Measurements from ENCODE around the gene NDUFC1. TPM values are rescaled to one million over a fixed set of nuclear protein-coding genes. Genes with fewer than 3 reads are reported as not detected.

NDUFC1 gene
- total and polyA plus RNA-seq, 9 of the 15 experiments (the other 6 are each of a cell fraction or from before 2014, with no cell fraction given): 58.9 to 378 (median 120) TPM

GRCh38 chr4:139295206-139295941 is 6.9 kb downstream of the NDUFC1 start (continued):
- TF ChIP-seq TSHZ1 (CRISPR knock-in tag; IDR thresholded peaks at IDR 0.05) (no peak), RFX1 (IDR thresholded peaks at IDR 0.05) (no peak), TSC22D4 (tag; IDR thresholded peaks at IDR 0.05) (no peak), SRSF9 (IDR thresholded peaks at IDR 0.05; ENCODE audit: borderline replicate concordance, low read depth, low read length) (no peak), DACH1 (IDR thresholded peaks at IDR 0.05; ENCODE audit: partially characterized antibody) (no peak), SAFB (IDR thresholded peaks at IDR 0.05; ENCODE audit: borderline replicate concordance, low read depth, low read length) (peak; percentile 61; the same call in 1 of the 2 replicates), ETV6 (IDR thresholded peaks at IDR 0.05; ENCODE audit: borderline replicate concordance in 1 of 2, low read depth in 2 of 2, low read length in 1 of 2) (0 out of 4 replicates have a peak, but pooled peaks of 1 of the 2 experiments have one; percentile 33), ETV6 (CRISPR knock-in tag; IDR thresholded peaks at IDR 0.05; ENCODE audit: borderline replicate concordance) (no peak), ZNF384 (IDR thresholded peaks at IDR 0.05; ENCODE audit: low read depth, low read length) (0 out of 2 replicates have a peak, but pooled peaks have one; percentile 4), HLTF (IDR thresholded peaks at IDR 0.05) (no peak; the same call in 1 of the 2 replicates), KLF6 (CRISPR knock-in tag; IDR thresholded peaks at IDR 0.05; ENCODE audit: borderline replicate concordance) (no peak), ZNF668 (CRISPR knock-in tag; IDR thresholded peaks at IDR 0.05) (no peak), HOXB6 (CRISPR knock-in tag; IDR thresholded peaks at IDR 0.05; ENCODE audit: borderline replicate concordance) (no peak), ATF7 (IDR thresholded peaks at IDR 0.05) (peak; percentile 62; the same call in 1 of the 2 replicates), SMARCA4 (IDR thresholded peaks at IDR 0.05) (peak; percentile 32; the same call in 1 of the 2 replicates), EGR1 (conservative IDR thresholded peaks at IDR 0.05) (peak; percentile 77), DLX4 (CRISPR knock-in tag; IDR thresholded peaks at IDR 0.05) (no peak), SIX5 (IDR thresholded peaks at IDR 0.05; ENCODE audit: borderline replicate concordance in 1 of 2, insufficient read depth in 1 of 2, low read depth in 1 of 2, low read length in 2 of 2) (no peak)
- TF ChIP-seq, protein P1, sequence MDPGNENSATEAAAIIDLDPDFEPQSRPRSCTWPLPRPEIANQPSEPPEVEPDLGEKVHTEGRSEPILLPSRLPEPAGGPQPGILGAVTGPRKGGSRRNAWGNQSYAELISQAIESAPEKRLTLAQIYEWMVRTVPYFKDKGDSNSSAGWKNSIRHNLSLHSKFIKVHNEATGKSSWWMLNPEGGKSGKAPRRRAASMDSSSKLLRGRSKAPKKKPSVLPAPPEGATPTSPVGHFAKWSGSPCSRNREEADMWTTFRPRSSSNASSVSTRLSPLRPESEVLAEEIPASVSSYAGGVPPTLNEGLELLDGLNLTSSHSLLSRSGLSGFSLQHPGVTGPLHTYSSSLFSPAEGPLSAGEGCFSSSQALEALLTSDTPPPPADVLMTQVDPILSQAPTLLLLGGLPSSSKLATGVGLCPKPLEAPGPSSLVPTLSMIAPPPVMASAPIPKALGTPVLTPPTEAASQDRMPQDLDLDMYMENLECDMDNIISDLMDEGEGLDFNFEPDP (CRISPR knock-in tag; IDR thresholded peaks at IDR 0.05): no peak
- TF ChIP-seq, protein P2, sequence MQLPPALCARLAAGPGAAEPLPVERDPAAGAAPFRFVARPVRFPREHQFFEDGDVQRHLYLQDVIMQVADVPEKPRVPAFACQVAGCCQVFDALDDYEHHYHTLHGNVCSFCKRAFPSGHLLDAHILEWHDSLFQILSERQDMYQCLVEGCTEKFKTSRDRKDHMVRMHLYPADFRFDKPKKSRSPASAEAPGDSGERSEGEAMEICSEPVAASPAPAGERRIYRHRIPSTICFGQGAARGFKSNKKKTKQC (CRISPR knock-in tag; IDR thresholded peaks at IDR 0.05): peak; percentile 93
- TF ChIP-seq, protein P3, sequence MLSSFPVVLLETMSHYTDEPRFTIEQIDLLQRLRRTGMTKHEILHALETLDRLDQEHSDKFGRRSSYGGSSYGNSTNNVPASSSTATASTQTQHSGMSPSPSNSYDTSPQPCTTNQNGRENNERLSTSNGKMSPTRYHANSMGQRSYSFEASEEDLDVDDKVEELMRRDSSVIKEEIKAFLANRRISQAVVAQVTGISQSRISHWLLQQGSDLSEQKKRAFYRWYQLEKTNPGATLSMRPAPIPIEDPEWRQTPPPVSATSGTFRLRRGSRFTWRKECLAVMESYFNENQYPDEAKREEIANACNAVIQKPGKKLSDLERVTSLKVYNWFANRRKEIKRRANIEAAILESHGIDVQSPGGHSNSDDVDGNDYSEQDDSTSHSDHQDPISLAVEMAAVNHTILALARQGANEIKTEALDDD (IDR thresholded peaks at IDR 0.05): peak; percentile 17; the same call in 1 of the 2 replicates

Data from K562 (cell line).